Activated T-cell treated with anti-CD3 and anti-CD28 coated beads, Interleukin-2, amount 50 U/mL, for 48 hours (primary cell): ENCODE data around the gene KIAA1958.

ENCODE experiments used
- DNase-seq, 2 experiments: peaks; one replicate each; pipeline ENCODE4 v3.0.0-alpha.2; 2020

Gene KIAA1958

GRCh38 chr9:112608851-112609250 lies 122.2 kb downstream of the KIAA1958 start:
- no peak for DNase-seq

- DNase-seq: no peak
Observed at GRCh38 chr9:112615584-112616266, 129.1 kb downstream of the KIAA1958 start.

GRCh38 chr9:112617371-112617770 lies 130.7 kb downstream of the KIAA1958 start:
- DNase-seq: no peak

GRCh38 chr9:112618385-112619009 lies 131.9 kb downstream of the KIAA1958 start:
- no peak for DNase-seq

- DNase-seq: no peak
Observed at GRCh38 chr9:112620388-112620787, 133.8 kb downstream of the KIAA1958 start.

- no peak for DNase-seq
Observed at GRCh38 chr9:112621018-112621655, 134.5 kb downstream of the KIAA1958 start.

DNA sequence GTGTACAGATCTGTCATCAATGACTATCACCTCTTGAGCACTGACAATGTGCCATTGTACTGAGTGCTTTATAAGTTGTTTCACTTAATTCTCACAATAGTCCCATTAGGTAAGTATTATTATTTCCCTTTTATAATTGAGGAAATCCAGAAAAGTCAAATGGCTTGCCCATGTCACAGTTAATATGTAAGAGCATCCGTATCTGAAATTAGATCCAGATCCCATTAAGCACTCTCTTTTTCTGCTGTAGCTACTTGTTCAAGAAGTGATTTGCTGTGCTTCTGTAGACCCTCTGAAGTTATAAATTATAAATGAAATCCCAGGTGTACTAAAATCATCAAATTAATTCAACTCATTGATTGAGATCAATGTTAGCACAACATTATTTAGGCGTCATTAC lies 136.6 kb downstream of the KIAA1958 start:
- no peak for DNase-seq

DNA sequence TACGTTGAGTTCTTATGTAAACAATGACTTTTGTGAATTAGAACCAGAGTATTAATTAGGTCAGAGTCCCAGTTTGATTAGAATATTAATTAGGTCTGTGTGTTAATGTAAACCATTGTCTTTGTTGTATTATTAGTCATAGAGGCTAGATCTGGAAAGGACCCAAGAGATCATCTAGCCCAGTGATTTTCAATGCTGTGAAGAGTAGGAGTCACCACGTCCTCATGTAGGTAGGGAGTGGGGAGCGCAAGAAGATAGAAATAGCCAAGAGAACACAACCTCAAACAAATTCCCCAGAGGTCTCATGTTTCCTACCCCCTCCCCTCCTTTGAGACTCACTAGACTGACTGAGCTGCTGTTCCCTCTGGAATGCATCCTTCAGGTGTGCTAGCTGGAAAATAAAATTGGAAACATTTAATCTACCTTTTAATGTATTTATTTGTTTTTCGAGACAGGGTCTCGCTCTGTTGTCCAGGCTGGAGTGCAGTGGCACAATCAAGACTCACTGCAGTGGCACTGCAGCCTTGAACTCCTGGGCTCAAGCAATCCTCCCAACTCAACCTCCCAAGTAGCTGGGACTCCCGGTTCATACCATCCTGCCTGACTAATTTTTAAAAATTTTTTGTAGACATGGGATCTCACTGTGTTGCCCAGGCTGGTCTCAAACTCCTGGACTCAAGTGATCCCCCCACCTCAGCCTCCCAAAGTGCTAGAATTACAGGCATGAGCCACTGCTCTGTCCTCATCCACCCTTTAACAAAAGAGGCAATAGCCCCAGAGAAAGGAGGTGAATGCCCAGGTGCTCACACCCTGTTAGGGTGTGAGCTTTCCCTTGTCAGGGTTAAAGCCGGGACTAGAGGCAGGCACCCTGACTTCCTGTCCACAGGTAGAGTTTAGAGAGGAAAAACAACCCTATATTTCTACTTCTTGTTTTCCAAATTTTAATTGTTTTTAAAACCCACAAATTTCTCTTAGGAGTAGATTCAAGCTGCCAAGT lies 138.4 kb downstream of the KIAA1958 start:
- DNase-seq: no peak

DNA sequence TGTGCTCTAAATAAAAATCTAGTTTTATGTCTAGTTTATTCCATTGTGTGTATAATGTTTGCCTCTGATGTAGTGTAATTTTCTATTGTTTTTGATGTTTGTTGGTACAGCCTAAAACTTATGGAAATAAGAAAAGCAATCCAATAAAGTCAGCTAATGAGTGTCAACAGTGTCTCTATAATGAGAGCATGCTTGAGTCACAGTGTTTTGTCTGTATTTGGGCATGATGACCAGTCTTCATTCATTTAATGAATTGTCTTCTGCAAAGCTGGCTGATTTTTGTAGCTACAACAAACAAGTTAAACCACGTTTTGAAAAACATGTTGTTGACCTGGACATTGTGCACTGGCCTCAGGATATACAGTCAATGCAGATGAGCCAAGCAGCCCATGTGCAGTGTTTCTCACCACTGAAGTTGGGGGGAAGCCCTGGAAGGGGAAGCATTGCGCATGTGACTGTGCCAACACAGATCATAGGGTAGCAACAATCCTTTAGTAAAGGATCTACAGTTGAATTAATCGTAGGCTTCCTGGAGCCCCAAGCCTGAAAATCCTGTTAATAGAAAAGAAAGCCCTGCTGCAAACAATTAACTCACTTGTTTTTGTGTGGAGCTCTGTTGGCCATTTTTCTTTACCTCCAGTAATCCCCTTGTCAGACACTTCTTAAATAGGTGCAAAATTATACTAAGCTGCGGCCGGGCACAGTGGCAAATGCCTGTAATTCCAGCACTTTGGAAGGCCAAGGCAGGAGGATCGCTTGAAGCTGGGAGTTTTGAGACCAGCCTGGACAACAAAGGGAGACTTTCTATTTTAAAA lies 143.3 kb downstream of the KIAA1958 start:
- no peak for DNase-seq

- no peak for DNase-seq
Observed at GRCh38 chr9:112631313-112632070, 144.9 kb downstream of the KIAA1958 start.

- DNase-seq: no peak
Observed at GRCh38 chr9:112640311-112640710, 153.7 kb downstream of the KIAA1958 start.

GRCh38 chr9:112642126-112642525 lies 155.5 kb downstream of the KIAA1958 start:
- no peak for DNase-seq

- no peak for DNase-seq
Observed at GRCh38 chr9:112647596-112647995, 161.0 kb downstream of the KIAA1958 start.

GRCh38 chr9:112648624-112649023 lies 162.0 kb downstream of the KIAA1958 start:
- DNase-seq: no peak

DNA sequence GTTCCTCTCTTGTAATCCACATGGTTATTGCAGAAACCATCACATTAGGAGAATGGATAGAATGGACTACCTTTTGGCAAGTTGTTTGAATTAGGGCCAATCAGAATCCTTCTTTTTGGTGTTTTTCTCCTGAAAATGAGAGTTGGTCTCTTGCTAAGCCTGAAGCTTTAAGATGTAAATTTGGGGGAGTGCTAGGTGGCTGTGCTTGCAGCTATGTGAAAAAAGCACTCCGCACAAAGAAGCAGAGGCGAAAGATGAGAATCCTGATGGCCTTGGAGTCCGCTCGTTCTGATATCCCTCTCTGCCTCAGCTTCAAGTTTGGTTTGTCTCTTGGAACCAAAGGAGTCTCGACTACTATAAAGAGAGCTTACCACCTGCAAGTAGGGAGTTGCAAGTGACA lies 167.7 kb downstream of the KIAA1958 start:
- DNase-seq: no peak

GRCh38 chr9:112655668-112656067 lies 169.0 kb downstream of the KIAA1958 start:
- no peak for DNase-seq

GRCh38 chr9:112659906-112660305 lies 173.3 kb downstream of the KIAA1958 start:
- no peak for DNase-seq

- no peak for DNase-seq
Observed at GRCh38 chr9:112663681-112664080, 177.1 kb downstream of the KIAA1958 start.

- DNase-seq: no peak
Observed at GRCh38 chr9:112664531-112664930, 177.9 kb downstream of the KIAA1958 start.

DNA sequence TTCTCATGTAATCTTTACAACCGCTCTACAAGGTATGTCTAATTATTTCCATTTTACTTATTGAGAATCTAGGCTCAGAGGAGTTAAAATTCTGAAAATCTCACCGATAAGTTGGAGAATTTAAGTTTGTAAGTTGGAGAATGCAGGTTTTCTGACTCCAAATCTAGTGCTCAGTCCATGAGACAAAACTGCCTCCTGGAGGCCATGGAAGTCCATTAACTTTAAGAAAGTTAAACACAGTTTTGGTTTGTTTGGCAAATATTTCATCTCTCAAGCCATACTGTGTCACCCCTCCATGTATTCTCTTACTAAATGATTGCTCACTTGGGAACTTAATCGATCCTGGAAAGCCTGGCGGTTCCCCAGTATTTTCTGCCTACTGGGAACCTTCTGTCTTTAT lies 178.7 kb downstream of the KIAA1958 start:
- no peak for DNase-seq

- DNase-seq: no peak
Observed at GRCh38 chr9:112669326-112669725, 182.7 kb downstream of the KIAA1958 start.
